HFF-Myc (cell line): ENCODE results near the gene CASKIN2.

Experiments used
- DNase-seq: peaks from one replicate; pipeline ENCODE4 v3.0.0-alpha.2; 2011; ENCODE audit warnings: low read depth; ENCODE audit errors: extremely low read depth
- H3K4me3 ChIP-seq: replicated peaks from 2 replicates; pipeline ENCODE4 v1.5.1; 2011; ENCODE audit warnings: low read depth, mild to moderate bottlenecking, control low read depth, low read length
- CTCF ChIP-seq: IDR thresholded peaks from 2 replicates; pipeline ENCODE4 v1.5.1; 2012; ENCODE audit warnings: mild to moderate bottlenecking, low read depth, low read length, control low read depth; ENCODE audit errors: missing control alignments

Gene CASKIN2

DNA sequence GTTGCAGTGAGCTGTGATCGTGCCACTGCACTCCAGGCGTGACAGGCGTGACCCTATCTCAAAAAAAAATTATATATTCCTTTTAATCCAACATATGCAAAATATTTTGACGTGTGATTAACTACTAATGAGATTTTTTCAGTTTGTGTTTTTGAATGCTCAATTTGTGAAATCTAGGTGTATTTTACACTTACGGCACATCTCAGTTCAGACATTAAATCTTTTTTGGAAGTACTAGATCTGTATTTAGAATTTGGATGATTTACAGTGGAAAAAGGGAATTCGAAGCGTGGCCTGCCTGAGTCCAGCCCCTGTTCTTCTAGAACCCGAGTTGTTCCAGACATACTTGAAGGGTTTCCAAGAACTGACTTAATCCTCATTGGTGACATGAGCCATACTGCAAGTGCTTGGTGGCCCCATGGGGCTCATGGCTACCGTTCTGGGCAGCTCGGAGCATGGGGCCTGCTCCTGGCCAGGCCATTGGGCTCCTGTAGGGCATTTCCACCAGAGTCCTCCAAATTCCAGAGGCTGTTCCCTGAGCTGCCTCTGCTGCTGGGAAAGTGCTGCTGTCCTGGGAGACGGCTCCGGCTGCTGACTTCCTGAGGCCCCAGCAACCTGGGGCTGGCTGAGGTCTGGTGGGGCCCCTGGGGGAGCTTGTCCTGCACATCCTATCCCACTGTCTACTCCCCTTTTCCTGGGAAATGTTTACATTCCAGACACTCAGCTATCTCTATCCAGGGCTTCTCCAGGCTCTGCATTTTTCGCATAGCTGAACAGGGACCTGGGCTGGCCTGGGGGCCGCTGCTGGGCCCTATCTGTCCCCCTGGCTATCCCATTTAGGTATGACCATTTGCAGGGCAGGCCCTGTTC, 37.3 kb upstream of the CASKIN2 start:
- no peak for DNase-seq
- H3K4me3 ChIP-seq: no peak overlapping the region
- no peak for TF ChIP-seq CTCF

- no peak for TF ChIP-seq CTCF
- no peak for DNase-seq
- no peak overlapping the region for H3K4me3 ChIP-seq
These were observed 35.9 kb upstream of the CASKIN2 start for GRCh38 chr17:75551266-75551665.

DNA sequence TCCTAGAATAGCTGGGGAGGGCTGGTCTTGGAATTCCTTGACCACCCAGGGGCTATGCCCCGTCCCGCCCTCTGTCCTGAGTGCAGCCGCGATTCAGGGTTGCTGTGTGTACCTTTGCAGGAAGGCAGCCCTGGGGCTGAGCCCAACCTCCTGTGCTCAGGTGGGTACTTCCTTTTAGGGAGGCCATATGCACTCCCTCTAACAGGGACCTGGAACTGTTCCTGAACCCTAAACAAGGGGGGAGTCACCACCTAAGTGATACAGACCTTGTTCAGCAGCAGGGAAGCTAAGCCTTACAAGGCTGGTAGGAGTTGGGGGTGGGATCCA, 34.8 kb upstream of the CASKIN2 start:
- DNase-seq: no peak
- no peak for TF ChIP-seq CTCF
- H3K4me3 ChIP-seq: no peak overlapping the region

DNA sequence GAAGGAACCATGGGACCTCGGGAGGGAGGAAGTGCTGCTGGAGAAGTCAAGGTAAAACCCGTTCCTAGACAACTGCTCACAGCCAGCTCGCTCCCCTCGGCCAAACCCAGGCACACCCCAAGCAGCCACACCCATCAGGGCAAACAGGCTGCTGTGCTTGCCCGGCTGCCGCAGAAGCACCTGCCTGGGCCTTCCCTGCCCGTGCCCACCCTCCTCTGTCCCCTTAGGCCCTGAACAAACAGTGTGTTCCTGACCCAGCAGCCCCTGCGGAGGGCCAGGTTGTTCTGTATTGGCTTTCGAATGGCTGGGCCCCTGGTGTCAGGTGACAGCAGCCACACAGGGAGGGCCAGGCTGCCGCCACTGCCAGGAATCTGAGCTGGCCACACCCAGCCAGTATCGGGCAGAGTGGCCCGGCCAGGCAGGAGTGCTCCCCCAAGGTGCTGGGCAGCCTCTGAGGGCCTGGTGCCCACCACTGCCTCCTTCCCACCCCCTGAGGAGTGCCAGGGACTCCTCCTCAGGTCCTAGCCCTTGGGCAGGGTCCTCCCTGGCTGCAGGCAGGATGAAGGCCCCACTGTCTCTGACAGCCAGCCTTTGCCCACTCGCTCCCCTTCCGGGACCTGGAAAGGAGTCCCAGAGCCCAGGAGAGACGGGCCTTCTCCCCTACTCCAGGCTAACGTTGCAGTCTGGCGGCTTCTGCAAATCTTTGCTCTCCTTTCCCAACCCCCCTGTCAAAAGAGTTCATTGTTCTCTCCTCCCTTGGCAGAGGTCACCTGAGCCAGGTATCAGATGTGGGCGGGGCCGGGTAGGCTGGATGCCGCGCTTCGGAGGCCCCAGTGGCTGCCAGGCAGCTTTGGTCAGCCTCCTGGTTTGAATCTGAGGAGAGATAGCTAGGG, 34.2 kb upstream of the CASKIN2 start:
- H3K4me3 ChIP-seq: no peak overlapping the region
- no peak for TF ChIP-seq CTCF
- DNase-seq: no peak

DNA sequence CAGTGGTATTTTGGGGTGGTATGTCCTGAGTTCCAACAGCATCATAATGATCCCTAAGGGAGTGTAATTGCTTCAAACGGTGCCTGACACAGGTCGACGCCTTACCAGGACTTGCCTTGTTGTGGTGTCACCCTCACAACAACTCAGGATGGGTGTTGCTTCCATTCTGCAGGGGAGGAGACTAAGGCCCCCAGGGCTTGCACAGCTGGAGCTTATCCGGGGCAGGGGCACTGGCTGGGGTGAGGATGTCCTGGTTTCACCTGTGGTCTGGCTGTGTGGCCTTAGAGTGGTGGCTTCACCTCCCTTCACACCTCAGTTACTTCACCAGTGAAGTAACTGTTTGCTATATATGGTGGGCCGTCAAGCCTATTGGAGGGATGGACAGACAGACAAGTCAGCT, 33.5 kb upstream of the CASKIN2 start:
- no peak overlapping the region for H3K4me3 ChIP-seq
- no peak for DNase-seq
- TF ChIP-seq CTCF: no peak

GRCh38 chr17:75547091-75547490, 31.8 kb upstream of the CASKIN2 start:
- no peak overlapping the region for H3K4me3 ChIP-seq
- no peak for DNase-seq
- TF ChIP-seq CTCF: no peak
